Esophagus squamous epithelium (tissue), 4 donors: ENCODE results near the gene GNRH2.

ENCODE experiments used
- POLR2A ChIP-seq, 4 donors: fragments of 450-650 bp; IDR thresholded peaks; one replicate each; pipeline ENCODE4 v1.6.1; 2017; ENCODE audit warnings: antibody characterized with exemption in 4 of 4, mild to moderate bottlenecking in 4 of 4, moderate library complexity in 3 of 4
- TF ChIP-seq, protein P1 (sequence below), 6 experiments: fragments of 450-650 bp in 4 of 6; fragments of 200-600 bp in 2 of 6; sonication (generic) in 2 of 6; IDR thresholded peaks; one replicate each; pipeline ENCODE4 v1.5.1; 2016 to 2019; ENCODE audit warnings: antibody characterized with exemption in 6 of 6, mild to moderate bottlenecking in 4 of 6, moderate library complexity in 4 of 6

DNA sequence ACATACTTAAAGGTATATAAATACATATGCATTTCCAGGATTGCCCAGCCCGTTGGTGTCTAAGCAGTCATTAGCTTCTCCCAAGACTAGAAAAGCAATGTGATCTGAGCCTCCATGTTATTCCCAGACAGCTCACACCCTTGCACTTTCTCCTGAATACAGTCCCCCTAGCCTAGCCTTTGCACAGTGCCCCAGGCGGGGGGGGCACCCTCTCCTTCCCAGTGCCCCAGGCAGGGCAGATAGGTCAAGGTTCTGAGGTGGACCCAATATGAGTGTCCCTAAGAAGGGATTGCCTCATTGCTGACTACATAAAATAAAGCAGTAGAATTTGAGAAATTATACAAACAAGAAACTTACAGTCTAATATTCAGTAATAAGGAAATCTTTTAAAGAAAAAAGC, 15.4 kb upstream of the GNRH2 start:
- TF ChIP-seq, protein P1, sequence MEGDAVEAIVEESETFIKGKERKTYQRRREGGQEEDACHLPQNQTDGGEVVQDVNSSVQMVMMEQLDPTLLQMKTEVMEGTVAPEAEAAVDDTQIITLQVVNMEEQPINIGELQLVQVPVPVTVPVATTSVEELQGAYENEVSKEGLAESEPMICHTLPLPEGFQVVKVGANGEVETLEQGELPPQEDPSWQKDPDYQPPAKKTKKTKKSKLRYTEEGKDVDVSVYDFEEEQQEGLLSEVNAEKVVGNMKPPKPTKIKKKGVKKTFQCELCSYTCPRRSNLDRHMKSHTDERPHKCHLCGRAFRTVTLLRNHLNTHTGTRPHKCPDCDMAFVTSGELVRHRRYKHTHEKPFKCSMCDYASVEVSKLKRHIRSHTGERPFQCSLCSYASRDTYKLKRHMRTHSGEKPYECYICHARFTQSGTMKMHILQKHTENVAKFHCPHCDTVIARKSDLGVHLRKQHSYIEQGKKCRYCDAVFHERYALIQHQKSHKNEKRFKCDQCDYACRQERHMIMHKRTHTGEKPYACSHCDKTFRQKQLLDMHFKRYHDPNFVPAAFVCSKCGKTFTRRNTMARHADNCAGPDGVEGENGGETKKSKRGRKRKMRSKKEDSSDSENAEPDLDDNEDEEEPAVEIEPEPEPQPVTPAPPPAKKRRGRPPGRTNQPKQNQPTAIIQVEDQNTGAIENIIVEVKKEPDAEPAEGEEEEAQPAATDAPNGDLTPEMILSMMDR (IDR thresholded peaks at IDR 0.05), result no peak
- TF ChIP-seq POLR2A (IDR thresholded peaks at IDR 0.05), result no peak
